Suppressor macrophage treated with lipopolysaccharide for 4 hours (primary cell): ENCODE measurements around the gene EVC.
A peak's percentile ranks its signal among the peaks of the same experiment; 100 is the strongest.
"Not testable (repeated sequence)": the region's sequence is repeated elsewhere in the genome, so short reads cannot be mapped to it uniquely, and the experiment has no call there.

Experiments
- DNase-seq: peaks from one replicate; pipeline ENCODE4 v3.0.0-alpha.2; 2020

Gene EVC

DNA sequence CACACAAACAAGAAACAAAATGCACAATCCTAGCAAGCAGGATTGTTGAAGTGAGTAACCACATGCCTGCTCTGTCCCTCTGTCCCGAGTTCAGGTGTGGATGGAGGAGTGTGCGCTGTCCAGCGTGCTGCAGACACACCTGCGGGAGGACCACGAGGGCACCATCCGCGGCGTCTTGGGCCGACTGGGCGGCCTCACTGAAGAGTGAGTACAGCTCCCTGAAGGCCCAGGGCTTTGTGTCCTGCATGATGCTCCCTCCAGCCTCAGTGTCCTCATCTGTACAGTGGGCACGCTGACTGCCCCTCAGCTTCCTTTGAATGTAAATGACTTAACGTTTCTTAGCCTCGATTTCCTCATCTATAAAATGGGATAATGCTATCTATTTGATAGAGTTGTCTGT lies 82.5 kb downstream of the EVC start:
- no peak for DNase-seq

DNA sequence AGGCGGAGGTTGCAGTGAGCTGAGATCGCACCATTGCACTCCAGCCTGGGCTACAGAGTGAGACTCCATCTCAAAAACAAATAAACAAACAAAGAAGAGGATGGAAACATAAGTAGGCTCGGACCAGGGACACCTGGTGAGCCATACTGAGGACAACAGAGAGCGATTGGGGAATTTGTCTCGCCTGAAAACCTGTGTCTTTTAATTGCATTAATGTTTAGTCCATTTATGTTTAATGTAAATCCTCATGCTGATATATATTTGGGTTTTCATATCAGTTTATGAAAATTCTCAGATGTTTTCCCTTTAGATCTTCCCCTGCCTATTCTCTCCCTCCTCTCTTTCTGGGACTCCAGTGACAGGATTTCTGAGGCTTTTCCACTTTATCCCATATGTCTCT lies 84.6 kb downstream of the EVC start:
- no peak for DNase-seq

GRCh38 chr4:5796976-5797375 lies 86.0 kb downstream of the EVC start:
- no peak for DNase-seq

- DNase-seq, result no peak
Observed at GRCh38 chr4:5797866-5798265, 86.9 kb downstream of the EVC start.

GRCh38 chr4:5798462-5798861 lies 87.5 kb downstream of the EVC start:
- DNase-seq, result no peak

- no peak for DNase-seq
Observed at GRCh38 chr4:5798946-5799345, 87.9 kb downstream of the EVC start.

GRCh38 chr4:5799406-5799805 lies 88.4 kb downstream of the EVC start:
- no peak for DNase-seq

DNA sequence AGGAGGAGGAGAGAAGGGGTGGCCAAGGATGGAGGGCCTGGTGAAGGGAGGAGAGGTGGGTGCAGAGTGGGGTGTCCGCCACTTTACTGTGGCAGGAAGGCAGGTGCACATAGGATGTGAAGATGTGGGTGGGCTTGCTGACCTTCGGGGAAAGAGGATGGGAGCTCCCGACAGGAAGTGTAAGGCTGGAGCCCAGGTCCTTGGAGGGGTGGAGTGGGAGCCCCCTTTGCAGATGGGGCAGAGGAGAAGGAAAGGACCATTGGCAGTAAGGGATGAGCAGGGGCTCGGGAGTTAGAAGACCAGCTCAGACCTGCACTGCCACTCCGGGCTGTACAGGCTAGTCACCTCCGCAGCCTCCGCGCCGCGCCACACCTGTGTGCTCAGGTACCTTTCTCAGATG lies 89.5 kb downstream of the EVC start:
- DNase-seq, result no peak

DNA sequence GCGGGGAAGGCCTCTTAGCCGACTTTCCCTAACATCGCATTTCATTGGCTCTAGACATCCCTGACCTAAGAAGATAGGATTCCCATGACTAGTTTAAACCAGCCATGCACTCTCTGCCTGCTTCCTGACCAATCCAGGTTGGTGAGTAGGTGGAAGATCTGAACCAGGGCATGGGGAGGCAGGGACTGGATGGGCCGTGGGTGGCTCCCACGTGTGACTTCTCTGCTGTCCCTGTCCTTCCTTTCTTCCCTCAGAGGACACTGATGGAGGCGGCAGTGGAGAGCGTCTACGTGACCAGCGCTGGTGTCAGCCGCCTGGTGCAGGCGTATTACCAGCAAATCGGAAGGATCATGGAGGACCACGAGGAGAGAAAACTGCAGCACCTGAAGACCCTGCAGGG lies 90.7 kb downstream of the EVC start:
- DNase-seq, result no peak

DNA sequence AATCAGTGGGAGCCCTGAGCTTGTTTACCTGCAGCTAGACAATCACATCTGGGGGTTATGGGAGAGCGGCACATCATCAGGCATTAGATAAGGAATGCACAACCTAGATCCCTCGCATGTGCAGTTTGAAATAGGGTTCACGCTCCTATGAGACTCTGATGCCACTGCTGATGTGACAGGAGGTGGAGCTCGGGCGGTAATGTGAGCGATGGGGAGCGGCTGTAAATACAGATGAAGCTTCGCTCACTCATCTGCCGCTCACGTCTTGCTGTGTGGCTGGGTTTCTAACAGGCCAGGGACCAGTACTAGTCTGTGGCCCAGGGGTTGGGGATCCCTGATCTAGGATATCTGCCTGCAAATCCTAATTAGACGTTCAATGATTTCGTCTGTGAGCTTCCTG lies 91.6 kb downstream of the EVC start:
- DNase-seq, result no peak

DNA sequence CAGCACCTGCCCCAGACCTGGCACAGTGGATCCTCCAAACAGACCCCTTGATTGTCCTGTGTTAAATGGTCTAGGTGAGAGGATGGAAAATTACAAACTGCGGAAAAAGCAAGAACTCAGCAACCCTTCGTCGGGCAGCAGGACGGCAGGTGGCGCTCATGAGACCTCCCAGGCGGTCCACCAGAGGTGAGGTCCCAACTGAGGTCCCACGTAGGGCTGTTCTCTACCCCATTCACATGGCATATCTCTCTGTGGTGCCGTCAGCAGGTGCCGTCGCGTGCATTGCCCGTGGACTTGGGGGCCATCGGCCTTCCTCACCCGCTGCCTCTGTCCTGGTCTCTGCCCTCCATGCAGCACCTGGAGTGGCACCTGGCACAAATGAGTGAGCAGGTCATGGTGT lies 93.7 kb downstream of the EVC start:
- no peak for DNase-seq

DNA sequence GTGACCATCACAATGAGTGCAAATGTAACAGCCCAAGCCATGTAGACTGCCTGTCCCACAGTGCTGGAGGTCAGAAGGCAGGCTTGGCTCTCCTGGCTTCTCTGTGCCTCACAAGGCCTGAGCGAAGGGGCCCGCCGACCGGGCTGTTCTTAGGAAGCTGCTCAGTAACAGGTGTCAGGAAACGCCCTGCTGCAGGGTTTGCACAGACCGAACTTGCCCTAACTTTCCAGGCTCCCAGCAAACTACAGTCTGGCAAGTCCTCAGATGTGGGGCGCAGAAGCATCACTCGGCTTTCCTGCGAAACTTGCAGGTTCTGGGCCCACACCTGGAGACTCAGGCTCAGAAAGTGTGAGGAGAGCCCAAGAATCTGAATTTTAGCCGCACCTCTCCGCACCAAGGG lies 94.3 kb downstream of the EVC start:
- no peak for DNase-seq

DNA sequence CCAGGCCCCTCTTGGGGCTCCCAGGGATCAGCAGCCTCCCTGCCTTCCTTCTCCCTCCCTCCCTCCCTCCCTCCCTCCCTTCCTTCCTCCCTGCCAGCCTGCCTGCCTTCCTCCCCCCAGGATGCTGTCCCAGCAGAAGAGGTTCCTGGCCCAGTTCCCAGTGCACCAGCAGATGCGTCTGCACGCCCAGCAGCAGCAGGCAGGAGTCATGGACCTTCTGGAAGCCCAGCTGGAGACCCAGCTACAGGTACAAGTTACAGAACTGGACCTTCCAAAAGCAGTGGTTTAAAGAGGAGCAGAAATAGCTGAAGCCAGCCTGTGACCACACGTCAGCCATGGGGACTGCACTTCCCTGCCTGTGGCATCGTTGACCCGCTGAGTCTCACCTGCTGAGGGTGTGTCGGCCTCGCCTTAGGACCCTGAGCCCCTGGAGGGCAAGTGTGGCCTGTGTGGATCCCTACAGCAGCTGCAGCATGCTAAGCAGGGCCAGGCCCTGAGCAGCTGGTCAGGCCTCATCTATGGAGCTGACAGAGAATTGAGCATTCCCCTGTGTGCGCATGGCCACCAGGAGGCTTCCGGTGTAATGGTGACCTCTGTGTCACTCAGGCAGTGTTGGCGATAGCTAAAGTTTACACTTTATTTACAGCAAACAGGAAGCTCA lies 97.2 kb downstream of the EVC start:
- no peak for DNase-seq

- no peak for DNase-seq
Observed at GRCh38 chr4:5809216-5809776, 98.3 kb downstream of the EVC start.

GRCh38 chr4:5810151-5810550 lies 99.2 kb downstream of the EVC start:
- DNase-seq, result no peak

DNA sequence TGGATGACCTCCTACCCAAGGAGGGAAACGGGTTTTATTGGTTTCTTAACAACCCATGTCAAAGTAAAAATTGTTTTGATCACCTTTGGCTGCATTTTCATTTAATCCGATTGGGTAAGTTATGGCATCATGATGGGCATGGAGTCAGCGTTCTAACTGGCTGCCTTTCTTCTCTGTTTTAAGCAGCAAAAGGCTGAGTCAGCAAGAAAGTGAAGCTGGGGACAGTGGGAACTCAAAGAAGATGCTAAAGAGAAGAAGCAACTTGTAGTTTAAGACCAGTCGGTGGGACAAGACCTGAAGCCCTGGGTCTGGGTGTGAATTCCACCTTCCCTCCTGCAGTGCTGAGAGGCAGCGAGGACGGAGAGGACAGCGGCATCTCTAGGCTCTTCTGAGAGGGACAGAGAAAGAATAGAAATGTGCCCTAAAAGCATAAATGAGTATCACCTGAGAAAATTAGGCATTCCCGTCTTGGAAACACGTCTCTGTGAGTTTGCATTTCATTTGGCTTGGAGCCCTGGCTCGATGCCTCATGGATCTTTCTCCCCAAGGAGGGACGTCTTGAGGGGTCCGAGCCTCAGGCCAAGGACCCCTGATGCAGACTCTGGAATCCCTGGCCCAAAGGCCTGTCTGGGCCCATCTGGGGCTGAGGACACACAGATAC lies 99.9 kb downstream of the EVC start:
- no peak for DNase-seq

DNA sequence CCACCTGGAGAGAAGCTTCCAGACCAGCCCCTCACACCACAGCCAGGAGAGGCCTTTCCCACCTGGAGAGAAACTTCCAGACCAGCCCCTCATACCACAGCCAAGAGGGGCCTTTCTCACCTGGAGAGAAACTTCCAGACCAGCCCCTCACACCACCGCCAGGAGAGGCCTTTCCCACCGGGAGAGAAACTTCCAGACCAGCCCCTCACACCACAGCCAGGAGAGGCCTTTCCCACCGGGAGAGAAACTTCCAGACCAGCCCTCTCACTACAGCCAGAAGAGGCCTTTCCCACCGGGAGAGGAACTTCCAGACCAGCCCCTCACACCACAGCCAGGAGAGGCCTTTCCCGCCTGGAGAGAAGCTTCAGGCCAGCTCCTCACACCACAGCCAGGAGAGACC lies 101.1 kb downstream of the EVC start:
- not testable (repeated sequence) for DNase-seq

DNA sequence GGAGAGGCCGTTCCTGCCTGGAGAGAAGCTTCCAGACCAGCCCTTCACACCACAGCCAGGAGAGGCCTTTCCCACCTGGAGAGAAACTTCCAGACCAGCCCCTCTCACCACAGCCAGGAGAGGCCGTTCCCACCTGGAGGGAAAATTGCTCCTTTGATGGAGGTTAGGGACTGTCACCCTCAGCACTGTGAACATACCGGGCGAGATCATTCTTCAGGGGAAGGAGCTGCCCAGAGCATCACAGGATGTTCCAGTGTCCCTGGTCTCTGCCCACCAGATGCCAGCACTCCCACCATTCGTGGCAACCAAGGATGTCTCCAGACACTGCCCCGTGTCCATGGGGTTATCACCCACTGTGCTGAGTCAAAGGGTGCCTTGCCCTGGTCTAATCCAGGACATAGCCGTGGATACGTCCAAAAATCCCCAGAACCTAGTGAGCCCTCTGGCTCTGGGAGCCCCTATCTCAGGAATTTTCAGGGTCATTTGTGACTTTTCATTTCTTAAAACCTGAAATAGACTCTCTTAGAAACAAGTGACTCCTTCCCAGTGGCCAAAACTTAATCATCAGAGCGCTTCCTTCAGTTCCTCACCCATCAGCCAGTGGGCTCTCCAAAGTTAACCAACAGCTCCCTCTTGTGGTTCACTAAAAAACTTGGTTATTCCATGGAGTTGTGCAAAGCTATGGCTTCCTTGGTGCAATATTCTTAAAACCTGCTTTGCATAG lies 101.7 kb downstream of the EVC start:
- DNase-seq, result peak; percentile 81

- no peak for DNase-seq
Observed at GRCh38 chr4:5813882-5814255, 102.9 kb downstream of the EVC start.

DNA sequence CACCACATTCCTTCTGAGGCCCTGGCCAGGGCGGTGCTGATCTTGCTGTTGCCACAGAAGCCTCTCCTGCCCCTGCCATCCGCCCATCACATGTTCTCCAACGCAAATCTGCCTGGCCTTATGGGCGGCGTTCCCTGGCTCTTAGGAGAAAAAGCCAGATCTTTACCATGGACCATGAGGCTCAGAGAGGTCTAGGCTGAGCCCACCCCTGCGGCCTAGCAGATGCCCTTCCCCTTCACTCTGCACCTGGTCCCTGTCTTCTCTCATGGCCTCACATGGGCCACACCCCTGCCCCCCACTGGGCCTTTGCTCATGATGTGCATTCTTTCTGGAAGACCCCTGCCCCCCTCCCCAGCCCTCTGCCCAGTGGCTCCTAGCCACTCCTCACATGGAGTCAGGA lies 103.4 kb downstream of the EVC start:
- no peak for DNase-seq

DNA sequence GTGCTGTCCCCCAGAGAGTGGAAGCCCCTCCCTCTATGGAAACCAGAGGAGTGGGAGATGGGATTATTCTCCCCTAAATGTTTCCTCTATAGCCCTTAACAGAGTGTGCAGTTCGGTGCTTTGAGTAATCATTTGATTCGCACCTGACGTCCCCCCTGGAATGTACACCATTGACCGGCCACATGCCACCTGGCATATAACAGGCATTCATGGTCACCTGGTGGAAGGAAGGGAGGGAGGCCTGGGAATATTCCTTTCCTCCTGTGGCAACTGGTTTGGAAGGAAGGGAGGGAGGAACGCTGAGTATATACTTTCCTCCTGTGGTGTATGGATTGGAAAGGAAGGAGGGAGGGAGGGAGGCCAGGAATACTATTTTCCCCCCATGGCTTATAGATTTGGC lies 104.6 kb downstream of the EVC start:
- no peak for DNase-seq

GRCh38 chr4:5816101-5816500 lies 105.1 kb downstream of the EVC start:
- no peak for DNase-seq

- DNase-seq, result no peak
Observed at GRCh38 chr4:5816851-5817375, 105.9 kb downstream of the EVC start.
